8988T (cell line): Measurements from ENCODE around the gene PRIM2.
"Not testable (repeated sequence)": the region's sequence is repeated elsewhere in the genome, so short reads cannot be mapped to it uniquely, and the experiment has no call there.

Experiments used
- DNase-seq: peaks from one replicate; pipeline ENCODE4 v3.0.0; 2011

Gene PRIM2

DNA sequence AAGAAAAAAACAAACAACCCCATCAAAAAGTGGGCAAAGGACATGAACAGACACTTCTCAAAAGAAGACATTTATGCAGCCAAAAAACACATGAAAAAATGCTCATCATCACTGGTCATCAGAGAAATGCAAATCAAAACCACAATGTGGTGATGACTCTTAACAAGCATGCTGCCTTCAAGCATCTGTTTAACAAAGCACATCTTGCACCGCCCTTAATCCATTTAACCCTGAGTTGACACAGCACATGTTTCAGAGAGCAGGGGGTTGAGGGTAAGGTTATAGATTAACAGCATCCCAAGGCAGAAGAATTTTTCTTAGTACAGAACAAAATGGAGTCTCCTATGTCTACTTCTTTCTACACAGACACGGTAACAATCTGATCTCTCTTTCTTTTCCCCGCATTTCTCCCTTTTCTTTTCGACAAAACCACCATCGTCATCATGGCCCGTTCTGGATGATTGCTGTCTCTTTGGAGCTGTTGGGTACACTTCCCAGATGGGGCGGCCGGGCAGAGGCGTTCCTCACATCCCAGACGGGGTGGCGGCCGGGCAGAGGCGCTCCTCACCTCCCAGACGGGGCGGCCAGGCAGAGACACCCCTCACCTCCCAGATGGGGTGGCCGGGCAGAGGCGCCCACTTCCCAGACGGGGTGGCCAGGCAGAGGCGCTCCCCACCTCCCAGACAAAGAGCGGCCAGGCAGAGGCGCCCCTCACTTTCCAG, 7.2 kb upstream of the PRIM2 start:
- not testable (repeated sequence) for DNase-seq

DNA sequence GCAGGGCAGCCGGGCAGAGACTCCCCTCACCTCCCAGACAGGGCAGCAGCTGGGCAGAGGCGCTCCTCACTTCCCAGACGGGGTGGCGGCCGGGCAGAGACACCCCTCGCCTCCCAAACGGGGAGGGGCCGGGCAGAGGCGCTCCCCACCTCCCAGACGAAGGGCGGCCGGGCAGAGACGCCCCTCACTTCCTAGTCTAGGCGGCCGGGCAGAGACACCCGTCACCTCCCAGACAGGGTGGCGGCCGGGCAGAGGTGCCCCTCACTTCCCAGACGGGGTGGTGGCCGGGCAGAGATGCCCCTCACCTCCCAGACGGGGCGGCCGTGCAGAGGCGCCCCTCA, 6.6 kb upstream of the PRIM2 start:
- no peak for DNase-seq

DNA sequence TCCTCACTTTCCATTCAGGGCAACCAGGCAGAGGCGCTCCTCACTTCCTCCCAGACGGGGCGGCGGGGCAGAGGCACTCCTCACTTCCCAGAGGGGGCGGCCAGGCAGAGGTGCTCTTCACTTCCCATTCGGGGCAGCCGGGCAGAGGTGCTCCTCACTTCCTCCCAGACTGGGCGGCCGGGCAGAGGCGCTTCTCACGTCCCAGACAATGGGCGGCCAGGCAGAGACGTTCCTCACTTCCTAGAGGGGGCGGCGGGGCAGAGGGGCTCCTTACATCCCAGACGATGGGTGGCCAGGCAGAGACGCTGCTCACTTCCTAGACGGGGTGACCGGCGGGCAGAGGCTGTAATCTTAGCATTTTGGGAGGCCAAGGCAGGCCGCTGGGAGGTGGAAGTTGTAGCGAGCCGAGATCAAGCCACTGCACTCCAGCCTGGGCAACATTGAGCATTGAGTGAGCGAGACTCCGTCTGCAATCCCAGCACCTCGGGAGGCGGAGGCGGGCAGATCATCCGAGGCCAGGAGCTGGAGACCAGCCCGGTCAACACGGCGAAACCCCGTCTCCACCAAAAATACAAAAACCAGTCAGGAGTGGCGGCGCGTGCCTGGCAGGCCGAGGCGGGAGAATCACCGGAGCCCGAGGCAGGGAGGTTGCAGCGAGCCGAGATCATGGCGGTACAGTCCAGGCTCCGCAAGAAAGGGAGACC, 6.0 kb upstream of the PRIM2 start:
- not testable (repeated sequence) for DNase-seq

DNA sequence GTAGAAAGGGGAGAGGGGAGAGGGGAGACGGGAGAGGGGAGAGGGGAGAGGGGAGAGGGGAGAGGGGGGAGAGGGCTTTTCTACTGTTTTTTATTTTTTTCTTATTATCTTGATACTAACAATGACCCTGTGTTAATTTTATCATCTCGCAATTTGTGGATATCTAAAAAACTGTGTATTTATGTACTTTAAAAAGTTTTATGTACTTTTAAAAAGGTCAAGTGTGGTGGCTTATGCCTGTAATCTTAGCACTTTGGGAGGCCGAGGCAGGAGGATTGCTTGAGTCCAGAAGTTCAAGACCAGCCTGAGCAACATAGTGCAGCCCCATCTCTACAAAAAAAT, 5.5 kb upstream of the PRIM2 start:
- DNase-seq, result no peak

DNA sequence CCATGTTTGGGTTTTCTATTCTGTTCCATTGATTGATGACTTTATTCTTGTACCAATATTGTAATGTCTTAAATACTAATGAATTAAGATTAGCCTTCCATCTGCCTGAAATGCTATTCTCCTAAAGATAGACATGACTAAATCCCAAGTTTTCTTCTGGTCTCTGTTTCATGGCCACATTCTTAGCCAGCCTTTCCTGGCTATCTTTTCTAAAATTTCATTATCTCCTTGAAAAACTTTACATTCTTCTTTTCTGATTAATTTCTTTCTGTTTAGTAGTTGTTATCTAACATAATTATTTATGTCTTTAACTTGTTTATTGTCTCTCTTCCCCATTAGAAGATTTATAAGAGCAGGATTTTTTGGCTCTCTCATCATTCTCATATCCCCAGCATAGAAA, 4.4 kb upstream of the PRIM2 start:
- DNase-seq, result no peak

DNA sequence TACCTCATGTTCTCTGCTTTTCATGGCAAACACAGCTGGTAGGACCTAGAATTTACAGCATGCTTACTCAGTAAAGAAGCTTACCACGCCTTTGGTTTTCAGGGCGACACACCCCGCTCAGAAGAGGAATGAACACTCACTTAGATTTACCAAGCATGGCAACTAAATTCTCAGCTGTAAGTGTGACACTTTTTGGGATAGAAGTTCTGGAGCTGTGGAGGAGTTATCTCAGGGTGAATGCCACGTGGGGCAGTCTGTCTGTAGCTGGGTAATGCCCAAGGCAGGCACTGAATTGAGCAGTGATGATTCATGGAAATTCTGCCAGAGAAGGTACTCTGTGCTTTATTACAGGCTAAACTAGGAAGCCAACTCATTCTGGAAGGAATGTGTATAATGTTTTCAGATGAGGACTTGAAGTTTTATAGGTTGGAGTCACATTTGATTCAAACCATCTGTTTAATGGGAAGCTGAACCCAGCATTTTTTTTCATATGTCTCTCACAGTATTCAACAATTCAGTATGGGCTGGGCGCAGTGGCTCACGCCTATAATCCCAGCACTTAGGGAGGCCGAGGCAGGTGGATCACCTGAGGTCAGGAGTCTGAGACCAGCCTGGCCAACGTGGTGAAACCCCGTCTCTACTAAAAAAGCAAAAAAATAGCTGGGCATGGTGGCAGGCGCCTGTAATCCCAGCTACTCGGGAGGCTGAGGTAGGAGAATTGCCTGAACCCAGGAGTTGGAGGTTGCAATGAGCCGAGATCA, 3.5 kb upstream of the PRIM2 start:
- DNase-seq, result peak; percentile 41

DNA sequence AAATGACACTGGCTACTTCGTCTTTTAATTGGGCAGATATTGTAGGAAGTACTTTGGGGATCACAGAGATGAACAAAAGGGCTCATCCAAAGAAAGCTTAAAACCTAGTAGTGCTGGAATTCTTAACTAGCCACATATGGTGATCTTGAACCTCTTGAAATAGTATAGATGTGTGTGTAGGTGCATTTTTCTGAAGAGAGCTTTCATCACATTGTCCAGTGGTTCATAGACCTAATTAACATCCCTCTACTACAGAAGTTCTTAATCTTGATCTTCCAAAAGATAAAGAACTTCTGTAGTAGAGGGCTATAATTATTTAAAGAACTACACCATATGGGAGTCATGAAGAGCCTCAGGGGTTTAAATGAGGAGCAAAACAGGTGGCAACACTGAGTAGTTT, 2.3 kb upstream of the PRIM2 start:
- DNase-seq, result no peak

DNA sequence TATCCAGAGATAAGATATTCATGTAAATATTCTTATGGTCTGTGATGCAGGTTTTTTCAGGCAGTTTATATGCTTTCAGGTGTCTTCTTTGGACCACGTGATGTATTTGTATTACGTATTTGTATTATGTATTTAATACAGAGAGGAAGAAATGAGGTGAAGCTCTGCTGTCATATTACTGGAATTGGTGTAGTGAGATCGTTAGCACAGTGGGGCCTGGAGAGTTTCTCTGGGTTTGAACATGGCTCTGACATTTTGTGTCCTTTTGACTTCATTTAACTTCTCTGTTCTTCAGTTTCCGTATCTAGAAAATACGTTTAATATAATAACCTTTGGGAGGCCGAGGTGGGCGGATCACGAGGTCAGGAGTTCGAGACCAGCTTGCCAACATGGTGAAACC, 1.6 kb upstream of the PRIM2 start:
- DNase-seq, result no peak

DNA sequence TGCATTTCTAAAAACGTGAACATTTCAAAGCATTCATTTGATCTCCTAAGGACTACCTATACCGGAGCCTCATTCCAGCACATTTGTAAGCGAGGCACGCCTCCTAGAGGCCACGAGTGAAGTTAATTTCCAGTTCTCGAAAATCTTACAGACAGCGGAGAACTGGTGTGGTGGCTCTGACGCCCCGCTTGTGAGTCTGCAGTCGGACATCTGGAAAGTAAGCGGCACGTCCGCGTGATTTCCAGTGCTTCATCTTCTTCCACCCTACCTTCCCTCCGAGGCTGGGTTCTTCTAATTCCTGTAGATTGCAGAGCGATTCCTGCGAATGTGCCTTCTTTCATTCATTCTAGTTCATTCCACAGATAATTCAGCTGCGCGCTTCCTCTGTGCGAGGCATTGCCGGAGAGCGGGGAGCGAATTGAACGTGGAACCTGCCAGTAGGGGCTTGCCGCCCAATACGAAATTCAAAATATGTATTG, 810 bp upstream of the PRIM2 start:
- peak; percentile 34 for DNase-seq

DNA sequence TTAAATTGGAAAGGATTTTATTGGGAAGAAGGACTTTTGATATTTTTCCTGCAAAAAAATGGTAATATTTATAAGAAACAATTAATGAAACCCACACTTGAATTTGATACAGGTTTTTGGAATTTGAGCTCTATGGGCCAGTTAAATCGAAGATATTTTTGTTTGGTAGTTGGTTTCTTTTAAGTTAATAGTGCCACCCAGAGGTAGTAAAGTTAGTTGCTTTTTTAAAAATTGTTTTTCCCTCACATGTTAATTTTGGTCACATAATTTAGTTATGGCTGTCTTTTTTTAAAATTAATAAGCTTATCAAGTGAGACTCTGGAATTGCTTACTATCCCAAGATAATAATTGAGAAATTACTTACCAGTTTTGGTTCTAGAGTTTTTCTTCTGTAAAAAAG, 7.1 kb downstream of the PRIM2 start:
- DNase-seq, result no peak

DNA sequence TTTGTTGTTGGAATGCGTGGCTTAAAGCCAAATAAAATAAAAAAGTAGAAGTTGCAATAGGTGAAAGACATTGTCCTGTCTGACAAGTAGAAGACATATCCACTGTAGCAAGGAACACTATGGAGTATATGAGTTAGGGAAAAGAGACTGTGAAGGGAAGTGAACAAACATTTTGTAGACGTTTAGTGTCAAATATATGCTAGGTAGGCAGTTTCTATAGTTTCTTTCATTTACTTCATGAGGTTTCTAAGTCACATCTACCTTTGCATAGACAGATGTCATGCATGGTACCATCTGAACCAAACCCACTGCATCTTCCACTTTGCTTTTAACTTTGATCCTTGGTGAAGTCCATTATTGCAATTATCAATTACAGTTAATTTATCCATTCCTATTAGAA, 9.9 kb downstream of the PRIM2 start:
- no peak for DNase-seq

DNA sequence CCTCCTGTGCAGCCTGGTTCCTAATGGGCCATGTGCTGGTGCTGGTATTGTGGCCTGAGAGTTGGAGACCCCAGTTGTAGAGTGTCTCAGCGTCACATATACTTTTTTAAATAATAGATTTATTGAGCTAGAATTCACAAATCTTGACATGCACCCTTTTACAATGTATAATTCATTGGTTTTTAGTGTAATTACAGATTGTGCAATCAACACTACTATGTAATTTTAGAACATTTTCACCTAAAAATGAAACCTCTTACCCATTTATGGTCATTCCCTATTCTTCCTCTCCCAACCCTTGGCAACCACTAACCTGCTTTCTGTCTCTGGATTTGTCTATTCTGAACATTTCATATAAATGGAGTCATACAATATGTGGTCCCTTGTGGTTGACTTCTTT, 10.6 kb downstream of the PRIM2 start:
- no peak for DNase-seq

DNA sequence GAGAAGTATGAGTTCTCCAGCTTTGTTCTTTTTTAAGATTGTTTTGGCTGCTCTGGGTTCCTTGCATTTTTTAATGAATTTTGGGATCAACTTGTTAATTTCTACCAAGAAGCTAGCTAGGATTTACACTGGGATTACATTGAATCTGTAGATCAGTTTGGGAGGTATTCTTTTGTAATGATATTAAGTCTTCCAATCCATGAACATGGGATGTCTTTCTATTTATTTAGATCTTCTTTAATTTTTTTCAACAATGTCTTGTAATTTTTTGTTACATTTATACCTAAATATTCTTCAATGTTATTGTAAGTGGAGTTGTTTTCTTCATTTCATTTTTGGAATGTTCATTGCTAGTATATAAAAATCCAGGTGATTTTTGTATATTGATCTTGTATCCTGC, 12.5 kb downstream of the PRIM2 start:
- no peak for DNase-seq

DNA sequence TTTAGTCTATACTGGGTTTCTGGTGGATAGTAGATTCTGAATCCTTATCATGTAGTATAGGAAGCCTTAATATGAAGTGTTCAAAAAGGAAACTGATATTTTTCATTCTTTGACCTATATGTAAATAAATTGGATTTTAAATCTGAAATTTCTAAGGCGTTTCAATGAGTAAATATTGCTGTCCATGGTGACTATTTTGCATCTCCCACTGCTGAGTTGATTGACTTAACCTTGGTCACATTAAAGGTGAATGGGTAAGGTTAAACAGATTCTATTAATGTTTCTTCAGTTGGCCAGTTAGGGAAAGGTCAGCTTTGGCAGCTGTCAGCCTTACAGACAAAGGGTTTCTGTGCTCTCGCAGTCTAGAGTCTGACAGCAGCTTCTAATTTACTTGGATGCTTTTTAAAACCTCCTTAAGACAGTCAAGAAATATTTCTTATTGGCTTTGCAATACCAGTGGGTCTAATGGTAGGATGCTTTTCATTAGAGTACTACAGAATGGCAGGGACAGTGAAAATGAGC, 24.8 kb downstream of the PRIM2 start:
- DNase-seq, result no peak

DNA sequence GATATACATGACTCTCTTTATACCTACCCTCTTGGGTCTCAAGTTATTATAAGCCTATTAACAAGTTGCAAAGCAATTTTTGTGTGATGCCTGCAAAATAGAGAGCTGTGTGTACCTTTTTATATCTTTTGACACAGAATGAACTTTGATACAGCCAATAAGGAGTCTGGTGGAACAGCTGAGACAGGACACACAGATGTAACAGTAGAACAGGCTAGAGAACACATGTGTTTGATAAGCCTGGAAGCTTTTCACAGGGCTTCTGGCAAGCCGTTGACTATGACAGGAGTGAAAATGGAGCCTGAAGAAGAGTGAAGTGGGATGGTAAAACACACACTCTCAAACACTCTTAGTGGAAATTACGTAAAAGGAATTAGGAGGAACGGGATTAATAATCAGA, 25.9 kb downstream of the PRIM2 start:
- not testable (repeated sequence) for DNase-seq

DNA sequence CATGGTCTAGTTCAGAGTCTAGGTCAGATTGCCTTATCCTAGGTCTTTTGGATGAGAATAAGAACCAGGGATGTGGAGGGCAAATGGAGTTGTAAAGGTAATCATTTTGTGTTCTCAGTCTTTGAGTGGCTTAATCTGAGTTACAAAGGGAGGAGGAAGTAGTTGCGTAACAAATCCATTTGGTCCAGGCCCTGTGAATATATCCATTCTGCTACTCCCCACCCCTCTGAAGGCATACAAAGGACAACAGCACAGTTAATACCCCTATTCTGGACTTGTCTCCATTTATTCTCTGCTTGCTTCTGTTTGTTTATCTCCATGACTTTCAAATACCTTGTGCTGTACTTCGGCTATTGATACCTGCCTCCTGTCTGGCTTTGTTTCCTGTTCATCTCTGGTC, 29.3 kb downstream of the PRIM2 start:
- DNase-seq, result not testable (repeated sequence)

DNA sequence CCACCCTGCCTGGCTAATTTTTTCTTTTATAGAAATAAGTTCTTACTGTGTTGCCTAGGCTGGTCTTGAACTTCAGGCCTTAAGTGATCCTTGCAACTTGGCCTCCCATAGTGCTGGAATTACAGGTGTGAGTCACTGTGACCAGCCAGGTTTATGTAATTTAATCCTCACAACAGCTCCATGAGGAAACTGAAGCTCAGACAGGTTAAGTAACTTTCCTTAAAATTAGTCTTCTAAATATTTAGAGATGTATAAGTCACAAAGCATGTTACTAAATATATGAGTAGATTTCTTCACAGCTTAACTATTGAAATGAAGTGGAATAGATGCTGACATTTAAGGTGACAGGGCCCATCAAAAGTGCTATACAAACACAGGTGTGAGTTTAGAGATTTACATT, 30.2 kb downstream of the PRIM2 start:
- DNase-seq, result not testable (repeated sequence)

DNA sequence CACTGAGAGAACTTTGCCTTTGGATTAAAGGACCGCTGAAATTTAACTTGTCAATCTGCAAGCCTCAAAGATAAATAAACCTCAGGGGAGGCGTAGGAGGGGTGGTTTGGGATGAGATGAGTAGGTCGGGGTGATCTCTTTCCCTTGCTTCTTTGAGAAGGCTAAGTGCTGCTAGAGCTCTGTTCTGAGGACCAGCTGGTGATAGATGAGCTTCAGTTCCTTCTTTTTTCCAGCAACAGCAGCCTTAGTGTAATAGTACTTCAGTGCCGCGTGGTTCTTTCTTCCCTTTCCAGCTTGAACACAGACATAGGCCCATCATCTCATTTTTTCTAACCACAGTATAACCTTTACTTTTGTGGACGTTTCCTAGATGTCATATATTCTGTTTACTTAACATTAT, 33.0 kb downstream of the PRIM2 start:
- DNase-seq, result not testable (repeated sequence)

DNA sequence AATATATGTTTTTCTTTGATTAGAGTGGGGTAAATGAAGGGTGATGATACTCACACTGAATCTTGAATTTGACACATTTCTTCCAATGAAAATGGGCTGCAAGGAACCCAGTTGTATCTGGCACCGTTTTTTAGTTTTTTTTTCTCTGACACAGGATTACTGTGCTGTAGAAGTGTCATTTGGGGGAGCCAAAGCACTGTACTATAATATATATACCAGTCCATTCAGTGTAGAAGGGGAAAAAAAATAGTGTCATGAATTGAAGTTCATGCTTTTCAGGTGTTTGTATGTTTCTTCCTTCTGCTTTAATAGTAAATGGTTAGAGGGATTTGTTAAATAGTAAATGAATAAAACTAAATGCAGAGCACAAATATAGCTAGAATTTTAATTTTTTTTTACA, 35.2 kb downstream of the PRIM2 start:
- DNase-seq, result not testable (repeated sequence)

DNA sequence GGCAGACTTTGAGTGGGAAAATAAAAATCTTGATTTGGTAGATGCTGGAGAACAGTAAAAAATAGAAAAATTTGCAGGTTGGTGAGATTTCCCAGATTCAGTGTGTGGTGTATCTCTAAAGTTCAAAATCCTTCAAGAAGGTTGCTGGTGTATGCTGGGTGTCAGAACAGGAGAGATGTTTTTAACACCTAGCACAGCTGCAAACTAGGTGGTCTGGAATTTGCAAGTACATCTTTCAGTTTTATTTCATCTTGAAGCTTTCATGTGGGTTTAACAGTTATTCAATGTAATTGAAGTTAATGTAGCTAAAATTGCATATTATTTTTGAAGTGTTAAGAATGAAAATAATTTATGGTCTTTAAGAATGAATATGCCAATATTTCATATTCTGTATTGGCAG, 40.9 kb downstream of the PRIM2 start:
- DNase-seq, result not testable (repeated sequence)

DNA sequence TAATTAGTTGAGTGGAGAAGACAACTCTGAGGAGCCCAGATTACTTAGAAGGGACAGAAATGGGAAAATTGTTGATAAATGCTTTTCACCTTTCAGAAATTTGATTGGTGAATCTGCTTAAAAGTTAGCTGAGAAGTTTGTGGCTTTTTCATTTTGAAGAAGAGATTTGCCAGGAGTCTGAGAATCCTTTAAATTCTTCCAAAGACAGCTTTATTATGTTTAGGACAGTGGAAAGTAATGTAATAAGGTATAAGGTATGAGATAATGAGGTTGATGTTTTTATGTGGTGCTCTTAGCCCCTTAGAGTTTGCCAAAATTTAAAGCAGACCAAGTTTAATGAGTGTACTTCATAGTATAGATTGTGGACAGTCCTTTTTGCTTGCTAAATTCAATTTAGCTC, 42.3 kb downstream of the PRIM2 start:
- DNase-seq, result not testable (repeated sequence)

DNA sequence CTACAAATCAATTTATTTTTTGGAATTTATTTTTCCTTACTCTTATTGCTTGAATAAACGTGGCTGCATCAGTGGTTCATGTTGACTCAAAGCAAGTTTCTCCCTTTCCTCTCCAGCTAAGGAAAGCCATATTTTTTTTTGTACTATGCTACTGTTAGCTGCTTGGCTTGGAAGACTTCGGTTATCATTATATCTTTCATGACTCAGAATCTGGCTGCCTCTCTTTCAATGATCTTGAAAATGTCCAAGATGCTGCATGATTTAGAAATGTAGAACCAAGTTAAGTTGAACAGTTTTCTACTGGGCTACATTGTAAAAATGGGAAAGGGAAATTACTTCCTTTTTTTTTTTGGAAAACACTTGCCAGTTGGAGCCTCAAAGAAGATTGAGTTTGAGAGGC, 44.9 kb downstream of the PRIM2 start:
- not testable (repeated sequence) for DNase-seq

DNA sequence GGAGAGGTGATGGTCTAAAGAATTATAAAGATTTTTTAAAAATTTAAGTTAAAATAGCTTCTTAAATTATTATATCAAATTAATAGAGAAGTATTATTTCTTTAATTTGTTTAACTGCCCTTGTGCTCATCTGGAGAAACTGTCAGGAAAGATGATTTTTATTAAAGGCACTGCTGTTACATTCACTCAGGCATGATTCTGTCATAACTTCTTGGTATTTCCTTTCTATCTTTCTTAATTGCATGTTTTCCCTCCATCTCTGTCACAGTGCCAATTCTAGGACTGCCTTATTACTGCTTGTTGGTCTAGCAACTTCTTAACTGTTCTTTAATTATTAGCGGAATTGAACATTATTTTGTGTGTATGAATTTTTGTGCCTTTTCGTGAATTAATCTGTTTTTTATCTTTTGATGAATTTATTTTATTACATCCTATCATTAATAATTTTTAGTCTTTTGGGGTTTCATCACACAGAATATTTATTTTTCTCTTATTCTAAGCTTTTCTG, 47.7 kb downstream of the PRIM2 start:
- not testable (repeated sequence) for DNase-seq
